GM18909 (cell line): Measurements from ENCODE around the gene DYRK1A.
"Not testable (repeated sequence)": the region's sequence is repeated elsewhere in the genome, so short reads cannot be mapped to it uniquely, and the experiment has no call there.

Source experiments
- ATAC-seq: cut with Tn5 transposase; IDR thresholded peaks from one replicate; pipeline ENCODE4 v1.9.1; 2021; ENCODE audit warnings: mild to moderate bottlenecking; ENCODE audit not compliant: unreplicated experiment, poor library complexity

The DYRK1A gene

DNA sequence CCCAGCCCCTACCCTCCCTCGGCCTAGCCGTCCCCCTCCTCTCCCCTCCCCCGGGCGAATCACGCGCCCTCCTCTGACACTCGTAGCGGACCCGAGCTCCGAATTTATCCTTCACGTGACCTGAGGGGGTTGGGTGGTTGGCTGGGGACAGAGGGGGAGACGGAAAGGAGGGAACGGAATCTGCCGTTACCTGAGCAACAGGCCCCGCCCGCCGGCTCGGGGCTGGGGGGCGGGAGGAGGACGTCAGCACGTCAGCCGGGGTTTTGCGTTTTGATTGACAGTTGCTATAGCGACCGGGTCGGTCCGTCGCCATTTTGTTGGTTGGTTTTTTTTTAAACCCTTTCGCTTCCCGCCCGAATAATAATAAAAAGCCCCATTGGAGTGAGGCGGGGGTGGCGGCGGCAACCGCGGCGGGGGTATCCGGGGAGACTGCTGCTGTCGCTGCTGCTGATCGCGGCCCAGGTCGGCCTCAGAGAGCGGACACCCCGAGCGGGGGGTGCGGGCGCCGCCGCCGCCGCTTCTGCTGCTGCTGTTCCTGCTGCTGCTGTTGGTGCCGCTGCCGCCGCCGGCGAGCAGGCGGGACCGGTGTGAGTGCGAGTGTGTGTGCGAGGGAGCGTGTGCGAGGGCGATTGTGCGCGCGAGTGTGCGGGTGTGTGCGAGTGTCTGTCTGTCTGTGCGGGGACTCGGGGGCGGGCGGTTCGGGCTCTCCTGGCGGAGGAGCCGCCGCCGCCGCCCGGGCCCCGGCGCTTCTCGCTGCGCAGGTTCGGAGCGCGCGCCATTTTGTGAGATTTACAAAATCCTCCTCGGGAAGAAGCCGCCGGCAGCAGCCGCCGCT, at the start of gene DYRK1A:
DYRK1A (plus strand) TSS at position 292 of the 835 bp plus-strand sequence. CDS start 53,602 bp downstream, outside the sequence.
- ATAC-seq: peak; percentile 65

DNA sequence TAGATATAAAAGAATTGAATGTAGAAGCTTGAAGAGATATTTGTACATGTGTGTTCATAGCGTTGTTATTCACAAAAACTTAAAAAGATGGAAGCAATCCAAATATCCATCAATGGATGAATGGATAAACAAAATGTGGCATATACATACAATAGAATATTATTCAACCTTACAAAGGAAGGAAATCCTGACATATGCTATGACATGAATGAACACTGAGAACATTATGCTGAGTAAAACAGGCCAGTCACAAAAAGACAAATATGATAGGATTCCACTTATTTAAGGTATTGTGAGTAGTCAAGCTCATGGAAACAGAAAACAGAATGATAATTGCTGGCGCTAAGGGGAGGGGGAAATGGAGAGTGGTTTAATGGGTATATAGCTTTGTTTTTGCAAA, 47.0 kb upstream of the DYRK1A start:
- no peak for ATAC-seq

DNA sequence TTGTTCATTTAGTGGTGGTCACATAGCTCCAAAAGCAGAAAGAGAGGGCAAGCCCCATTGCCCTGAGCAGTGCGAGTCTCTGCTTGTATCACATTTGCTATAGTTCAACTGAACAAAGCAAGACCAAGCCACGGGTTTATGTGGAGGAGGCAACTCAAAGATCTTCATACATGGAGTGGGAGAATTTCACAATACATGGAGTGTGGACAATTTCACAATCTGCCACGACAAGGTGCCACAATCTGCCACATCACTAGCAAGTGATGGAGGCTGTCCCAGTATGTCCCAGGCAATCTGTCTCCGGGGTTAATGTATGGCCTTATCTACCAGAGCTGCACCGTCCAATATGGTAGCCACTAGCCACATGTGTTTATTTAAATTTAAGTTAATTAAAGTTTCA, 44.5 kb upstream of the DYRK1A start:
- no peak for ATAC-seq

DNA sequence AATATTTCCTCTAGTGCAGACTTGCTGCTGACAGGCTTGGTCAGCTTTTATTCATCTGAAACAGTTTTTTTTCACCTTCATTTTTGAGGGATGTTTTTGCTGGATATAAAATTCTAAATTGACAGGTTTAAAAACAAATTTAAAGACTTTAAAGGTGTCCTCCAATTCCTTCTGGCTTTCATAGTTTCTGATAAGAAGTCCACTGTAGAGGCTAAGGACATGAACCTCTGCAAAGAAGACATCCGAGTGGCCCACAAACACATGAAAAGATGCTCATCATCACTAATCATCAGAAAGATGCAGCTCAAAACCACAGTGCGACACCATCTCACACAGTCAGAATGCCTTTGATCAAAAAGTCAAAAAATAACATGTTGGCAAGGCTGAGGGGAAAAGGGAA, 42.0 kb upstream of the DYRK1A start:
- ATAC-seq: no peak

DNA sequence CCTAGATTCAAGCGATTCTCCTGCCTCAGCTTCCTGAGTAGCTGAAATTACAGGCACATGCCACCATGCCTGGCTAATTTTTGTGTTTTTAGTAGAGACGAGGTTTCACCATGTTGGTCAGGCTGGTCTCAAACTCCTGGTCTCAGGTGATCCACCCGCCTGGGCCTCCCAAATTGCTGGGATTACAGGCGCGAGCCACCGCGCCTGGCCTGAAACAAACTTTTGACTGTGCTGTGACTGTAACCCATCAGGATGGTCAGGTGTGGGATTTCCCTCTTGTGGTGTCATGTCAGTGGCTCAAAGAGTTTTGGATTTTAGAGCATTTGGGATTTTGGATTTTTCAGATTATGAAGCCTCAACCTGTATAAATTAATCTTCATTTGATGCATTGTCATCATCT, 38.4 kb upstream of the DYRK1A start:
- ATAC-seq: not testable (repeated sequence)

DNA sequence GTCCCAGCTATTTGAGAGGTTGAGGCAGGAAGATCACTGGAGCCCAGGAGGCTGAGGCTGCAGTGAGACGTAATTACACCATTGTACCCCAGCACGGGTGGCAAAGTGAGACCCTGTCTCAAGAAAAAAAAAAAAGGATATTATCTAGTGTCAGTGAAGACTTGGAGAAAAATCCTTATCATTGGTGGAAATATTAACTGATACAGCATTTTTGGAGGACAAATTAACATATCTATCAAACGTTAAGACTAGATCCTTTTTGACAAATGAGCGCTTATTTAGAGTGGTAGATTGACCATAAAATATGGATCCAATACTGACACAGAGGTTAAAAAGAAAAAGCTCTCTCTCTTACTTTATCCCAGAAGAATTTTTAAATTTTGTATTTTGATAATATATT, 35.2 kb upstream of the DYRK1A start:
- ATAC-seq: no peak

DNA sequence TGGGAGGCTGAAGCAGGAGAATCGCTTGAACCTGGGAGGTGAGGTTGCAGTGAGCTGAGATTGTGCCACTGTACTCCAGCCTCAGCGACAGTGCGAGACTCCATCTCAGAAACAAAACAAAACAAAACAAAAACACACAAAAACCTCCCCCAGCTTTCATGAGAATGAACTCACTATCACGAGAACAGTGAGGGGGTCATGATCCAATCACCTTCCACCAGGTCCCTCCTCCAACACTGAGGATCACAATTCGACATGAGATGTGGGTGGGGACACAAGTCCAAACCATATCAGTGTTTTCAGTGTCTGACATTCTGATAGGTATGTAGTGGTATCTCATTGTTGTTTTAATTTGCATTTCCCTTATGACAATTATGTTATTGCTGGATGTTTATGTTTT, 31.5 kb upstream of the DYRK1A start:
- no peak for ATAC-seq

DNA sequence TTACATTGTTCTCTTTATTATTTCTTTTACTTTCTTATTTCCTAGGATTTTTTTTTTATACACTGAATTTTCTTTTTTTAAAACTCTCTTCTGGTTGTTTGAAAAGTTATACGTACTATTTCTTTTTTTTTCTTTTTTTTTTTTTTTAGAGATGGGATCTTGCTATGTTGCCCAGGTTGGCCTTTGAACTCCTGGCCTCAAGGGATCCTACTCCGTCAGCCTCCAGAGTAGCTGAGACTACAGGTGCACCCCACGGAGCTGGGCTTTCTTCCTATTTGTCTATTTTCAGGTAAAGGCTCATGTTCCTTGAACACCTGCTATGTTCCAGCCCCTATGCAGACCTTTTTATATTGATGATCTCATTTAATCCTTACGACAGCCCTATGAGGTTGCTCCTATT, 29.4 kb upstream of the DYRK1A start:
- no peak for ATAC-seq

DNA sequence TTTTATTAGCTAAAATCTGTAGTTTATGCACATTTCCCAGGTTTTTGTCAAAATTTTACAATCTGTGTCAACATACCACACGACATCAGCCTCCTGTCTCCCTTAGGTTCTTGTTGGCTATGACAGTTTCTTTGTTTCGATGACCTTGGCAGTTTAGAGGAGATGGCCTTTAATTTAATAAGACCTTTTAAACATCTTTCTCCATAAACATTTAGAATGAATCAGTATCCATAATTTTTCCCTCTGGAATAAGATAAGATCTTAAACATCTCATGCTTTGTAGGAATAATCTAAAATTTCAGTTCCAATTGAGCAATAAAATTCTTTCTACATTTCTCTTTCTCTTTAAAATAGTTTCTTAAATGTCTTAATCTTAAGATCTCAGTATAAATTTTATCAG, 28.7 kb upstream of the DYRK1A start:
- ATAC-seq: no peak

DNA sequence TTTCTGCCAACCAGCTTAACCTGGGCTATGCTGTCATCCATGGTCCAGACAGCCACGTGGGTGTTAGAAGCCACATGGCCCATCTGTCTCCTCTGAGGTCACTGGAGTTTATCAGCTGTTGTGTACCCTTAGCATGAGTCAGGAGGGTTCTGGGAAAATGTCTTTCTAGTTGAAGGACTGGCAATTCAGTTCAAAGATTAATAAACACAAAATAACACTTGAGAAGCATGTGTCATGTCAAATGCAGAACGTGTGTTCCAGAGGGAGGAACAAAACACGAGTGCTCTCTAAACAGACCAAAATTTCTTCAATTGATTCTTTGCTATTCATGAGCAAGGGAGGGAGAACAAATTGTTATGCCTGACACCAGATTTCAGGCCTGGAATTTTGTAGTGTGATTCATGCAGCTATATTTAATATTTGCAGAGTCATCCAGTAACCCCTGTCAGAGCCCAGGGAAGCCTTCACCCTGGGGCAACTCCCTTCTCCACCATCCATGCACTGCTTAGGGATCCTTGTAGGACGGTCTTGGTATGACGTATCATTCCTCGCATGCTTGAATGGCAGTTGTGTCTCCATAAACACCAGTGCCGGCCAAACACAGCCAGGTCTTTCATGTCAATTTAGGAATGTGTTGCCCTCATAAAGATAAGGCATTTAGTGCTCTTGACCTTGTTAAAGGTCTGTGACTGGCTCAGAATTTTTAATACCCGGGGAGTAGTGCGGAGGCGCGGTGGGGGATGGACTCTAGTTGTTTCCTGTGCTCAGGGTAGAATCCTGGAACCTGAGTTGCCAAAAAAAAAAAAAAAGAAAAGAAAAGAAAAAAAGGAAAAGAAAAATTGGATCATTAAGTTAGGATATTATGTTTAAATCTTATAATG, 27.7 kb upstream of the DYRK1A start:
- ATAC-seq: no peak

DNA sequence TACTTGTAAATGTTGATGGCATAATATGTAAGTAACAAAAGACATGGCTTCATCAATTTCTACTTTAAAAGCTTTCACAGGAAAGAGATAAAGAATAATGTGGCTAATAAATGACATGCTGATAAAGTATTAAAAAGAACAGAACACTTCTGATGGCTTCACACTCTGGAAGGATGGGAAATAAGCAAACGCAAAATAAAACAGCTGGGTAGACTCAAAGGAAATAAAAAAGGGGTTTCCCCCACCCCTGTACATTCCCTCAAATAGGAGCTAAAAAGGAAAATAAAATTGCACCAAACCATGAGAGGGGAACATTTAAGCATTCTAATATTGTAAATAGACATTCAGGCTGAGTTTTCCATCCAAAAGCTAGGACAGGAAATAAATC, 27.0 kb upstream of the DYRK1A start:
- no peak for ATAC-seq

DNA sequence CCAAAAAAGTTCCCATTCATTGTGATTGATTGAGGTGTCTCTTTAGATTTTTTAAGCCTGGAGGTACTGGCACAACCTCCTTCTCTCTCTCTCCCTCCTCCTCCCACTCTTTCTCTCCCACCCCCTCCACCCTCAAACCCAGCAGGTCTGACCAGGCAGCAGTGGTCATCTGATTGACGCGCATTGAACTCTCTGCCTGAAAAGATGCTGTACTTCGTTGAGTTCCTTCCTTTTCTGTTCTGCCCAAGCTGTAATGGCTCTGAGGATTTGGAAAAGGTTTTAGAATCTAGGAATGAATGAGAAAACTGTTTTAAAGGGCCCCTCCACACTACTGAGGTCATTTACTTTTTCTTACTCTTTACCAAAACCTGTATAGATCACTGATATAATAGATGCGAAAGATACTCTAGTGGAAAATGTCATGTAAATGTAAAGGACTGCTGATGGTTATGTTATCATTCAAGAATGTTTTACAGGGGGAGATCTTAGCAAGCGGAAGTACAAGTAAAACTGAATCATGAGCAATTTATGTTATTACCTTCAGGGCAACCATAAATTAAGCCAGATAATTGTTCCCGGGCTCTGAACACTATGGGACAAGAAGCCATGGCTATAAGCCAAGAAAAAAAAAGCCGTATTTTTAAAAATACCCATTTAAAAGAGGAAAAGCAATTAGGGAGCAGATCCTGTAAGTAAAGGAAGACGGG, 25.2 kb upstream of the DYRK1A start:
- no peak for ATAC-seq

DNA sequence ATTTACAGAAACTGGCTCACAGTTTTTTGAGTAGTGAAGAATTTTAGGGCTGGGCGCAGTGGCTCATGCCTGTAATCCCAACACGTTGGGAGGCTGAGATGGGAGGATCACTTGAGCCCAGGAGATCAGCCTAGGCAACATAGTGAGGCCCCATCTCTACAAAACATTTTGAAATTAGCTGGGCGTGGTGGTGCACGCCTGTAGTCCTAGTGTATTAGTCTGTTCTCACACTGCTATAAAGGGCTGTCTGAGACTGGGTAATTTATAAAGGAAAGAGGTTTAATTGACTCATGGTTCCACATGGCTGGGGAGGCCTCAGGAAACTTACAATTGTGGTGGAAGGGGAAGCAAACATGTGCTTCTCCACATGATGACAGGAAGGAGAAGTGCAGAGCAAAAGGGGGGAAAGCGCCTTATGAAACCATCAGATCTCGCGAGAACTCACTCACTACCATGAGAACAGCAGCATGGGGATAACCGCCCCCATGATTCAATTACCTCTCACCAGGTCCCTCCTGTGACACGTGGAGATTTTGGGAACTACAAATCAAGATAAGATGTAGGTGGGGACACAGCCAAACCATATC, 24.4 kb upstream of the DYRK1A start:
- ATAC-seq: no peak

DNA sequence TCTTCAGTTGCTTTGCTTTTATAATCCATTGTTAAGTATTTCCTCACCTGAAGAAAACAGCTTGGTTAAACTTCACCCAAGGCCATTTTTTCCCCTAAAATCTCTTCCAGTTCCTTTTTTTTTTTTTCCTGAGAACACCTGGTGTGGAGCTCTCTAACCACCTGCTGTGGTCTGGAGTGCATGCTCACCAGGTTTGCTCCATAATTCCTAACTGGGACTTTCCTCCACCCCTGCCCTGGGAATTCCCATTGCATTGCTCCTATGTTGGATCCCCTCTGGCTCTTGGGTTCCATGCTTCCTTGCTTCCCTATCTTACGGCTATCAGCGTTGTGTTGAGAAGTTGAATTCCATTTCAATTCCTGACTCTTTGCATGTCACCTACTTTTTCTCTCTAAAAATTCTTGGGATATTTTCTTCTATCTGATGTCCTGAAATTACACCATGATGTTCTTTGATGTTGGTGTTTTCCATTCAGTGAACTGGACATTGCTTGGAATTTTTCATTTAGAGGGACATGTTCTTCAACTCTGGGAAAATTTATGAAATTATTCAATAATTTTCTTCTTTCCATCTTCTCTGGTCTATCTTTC, 19.6 kb upstream of the DYRK1A start:
- no peak for ATAC-seq

DNA sequence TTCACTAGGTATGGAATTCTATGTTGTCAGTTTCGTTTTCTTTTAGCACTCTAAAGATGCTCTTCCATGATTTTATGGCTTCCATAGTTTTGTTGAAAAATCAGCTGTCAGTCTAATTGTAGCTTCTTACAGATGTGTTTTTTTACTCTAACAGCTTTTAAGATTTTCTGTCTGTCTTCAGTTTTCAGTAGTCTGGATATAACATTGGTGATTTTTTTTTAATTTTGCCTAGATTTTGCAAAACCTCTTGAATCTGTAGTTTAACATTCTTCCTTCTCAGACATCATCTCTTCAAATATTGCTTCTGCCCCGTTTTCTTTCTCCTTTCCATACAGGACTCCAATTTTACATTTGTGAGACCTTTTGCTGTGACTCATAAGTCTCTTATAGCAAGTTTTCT, 17.9 kb upstream of the DYRK1A start:
- ATAC-seq: no peak

DNA sequence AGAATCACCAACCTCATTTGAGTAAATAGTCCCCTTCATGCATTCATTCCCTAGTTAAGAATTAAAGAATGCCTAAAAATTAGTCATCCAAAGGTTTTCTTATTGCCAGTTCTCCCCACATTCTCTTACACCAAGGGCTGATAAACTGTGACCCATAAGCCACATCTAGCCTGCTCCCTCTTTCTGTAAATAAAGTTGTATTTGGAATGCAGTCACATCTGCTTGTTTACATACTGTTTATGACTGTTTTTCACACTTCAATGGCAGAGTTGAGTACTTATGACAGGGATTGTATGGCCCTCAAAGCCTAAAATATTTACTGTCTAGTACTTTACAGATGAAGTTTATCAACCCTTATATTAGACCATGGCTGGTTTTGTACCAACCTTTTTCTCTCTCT, 16.1 kb upstream of the DYRK1A start:
- no peak for ATAC-seq

DNA sequence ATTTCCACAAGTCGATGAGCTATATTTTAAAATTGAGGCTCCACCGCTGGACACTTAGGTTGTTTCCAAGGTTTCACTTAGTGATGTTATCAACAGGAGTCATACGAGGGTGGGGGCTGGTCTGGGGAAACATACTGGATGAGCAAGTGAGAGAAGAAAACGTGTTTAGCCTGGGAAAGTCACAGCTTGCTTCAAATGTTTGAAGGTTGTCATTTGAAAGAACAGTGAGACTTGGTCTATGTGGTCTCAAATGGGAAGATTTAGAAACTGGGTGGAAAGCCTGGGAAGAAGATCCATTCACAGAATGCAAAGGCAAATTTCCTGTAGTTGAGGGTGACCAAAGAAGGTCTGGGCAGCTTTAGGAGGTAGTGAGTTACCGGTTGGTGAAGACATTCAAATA, 9.9 kb upstream of the DYRK1A start:
- no peak for ATAC-seq

DNA sequence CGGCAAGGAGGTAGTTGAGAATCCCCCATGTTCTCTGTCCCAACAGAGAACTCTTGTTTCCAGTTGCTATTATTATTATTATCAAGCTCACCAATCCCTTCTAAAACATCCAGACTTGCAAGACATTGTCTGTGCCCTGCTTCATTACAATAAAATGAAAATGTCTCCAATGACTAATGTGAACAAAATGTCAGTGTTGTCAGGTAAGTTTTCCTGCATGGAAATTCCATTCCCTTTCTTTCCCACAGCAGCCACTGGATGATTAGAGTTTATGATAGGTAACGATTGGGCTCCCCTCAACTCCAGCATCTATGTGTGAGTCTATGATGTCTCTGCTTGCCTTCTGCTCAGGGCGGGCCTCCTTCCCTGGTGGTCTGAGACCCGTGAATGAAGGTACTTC, 8.9 kb upstream of the DYRK1A start:
- ATAC-seq: no peak

DNA sequence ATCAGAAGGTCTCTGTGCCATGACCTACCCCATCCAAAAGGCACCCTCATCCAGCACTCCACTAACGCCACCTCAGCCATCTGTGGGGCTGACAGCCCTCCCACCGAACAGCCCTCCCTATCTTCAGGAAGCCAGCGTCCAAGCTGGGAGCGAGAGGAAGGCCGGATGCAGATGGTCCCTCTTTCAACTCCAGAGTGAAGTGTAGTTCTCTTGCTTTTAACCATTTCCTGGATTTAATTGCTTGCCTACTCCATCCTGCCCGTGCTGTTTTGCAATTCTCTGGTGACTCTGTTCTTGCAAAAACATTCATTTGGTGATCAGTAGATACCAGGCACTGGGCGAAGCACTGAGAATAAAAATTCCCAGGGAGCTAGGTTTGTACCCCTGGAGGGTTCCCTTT, 8.2 kb upstream of the DYRK1A start:
- no peak for ATAC-seq

DNA sequence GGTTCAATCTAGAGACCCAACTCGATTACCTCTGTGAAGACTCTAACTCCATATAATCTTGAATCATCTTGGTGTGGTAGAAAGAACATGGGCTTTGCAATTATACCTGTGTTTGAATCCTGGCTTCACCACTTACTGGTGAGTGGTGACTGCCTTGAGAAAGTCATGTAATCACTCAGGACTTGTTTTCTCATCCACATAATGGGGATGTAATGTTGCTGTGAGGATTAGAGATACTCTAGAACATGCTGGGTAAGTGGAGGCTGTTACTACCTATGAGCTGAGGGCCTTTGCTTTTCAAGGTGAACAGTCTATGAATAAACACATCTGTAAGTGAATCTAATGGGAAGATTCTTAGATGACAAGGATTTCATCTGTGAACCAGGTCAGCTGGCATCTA, 2.6 kb upstream of the DYRK1A start:
- no peak for ATAC-seq
